Mucosa of descending colon (tissue), 3 donors: ENCODE data around the gene MYO9B. TPM values are rescaled to one million over a fixed set of nuclear protein-coding genes. Genes with fewer than 3 reads are reported as not detected.
"Not testable (repeated sequence)": the region's sequence is repeated elsewhere in the genome, so short reads cannot be mapped to it uniquely, and the experiment has no call there.

Experiments
- ATAC-seq: fragments of 200-7000 bp; cut with Tn5 transposase; one replicate; pipeline ENCODE4 v1.9.1; 2020; ENCODE audit warnings: mild to moderate bottlenecking, moderate library complexity
- DNase-seq, 3 donors: peaks; one replicate each; pipeline ENCODE4 v3.0.0-alpha.2; 2020
- H3K36me3 ChIP-seq: fragments of 200-600 bp; one replicate; pipeline ENCODE4 v1.8.0; 2021; ENCODE audit warnings: low read depth, mild to moderate bottlenecking
- H3K4me1 ChIP-seq: fragments of 200-600 bp; one replicate; pipeline ENCODE4 v1.8.0; 2021; ENCODE audit warnings: low read depth, mild to moderate bottlenecking
- H3K4me3 ChIP-seq: fragments of 200-600 bp; one replicate; pipeline ENCODE4 v1.8.0; 2021; ENCODE audit warnings: mild to moderate bottlenecking
- H3K9me3 ChIP-seq: fragments of 200-600 bp; one replicate; pipeline ENCODE4 v1.8.0; 2021; ENCODE audit warnings: mild to moderate bottlenecking
- intact Hi-C, 2 donors: fragments of 100-400 bp; cut with DNase I in 1 of 2; cut with micrococcal nuclease in 1 of 2; formaldehyde crosslinking; loops; one replicate each; pipeline versions ENCODE4 v1.11.0 to v1.11.1; 2022; cut with DNase I, micrococcal nuclease
- total RNA-seq, 3 donors: library from RNA; stranded (reverse); fragmentation: NEBNext Ultra II Directional in 2 of 3; extraction: Animal tissue kit (Norgen Biotek cat#: 25700) in 2 of 3; gene quantifications; one replicate each; pipeline versions ENCODE4 v1.2.1 to v1.2.4, GENCODE V29; 2021 to 2023
- TF ChIP-seq, protein P1 (sequence below): fragments of 200-600 bp; IDR thresholded peaks from one replicate; pipeline ENCODE4 v1.8.0; 2022; ENCODE audit warnings: antibody characterized with exemption, mild to moderate bottlenecking
- donor health status: DM: no; HTN: no; CAD: no; lungs with moderate emphysema.
- donor health status: DM: no; HTN: no; CAD: no.
- donor health status: DM: no; HTN: yes; CAD: no.

Gene MYO9B
- total RNA-seq, 3 donors from 2014 or later, result 73.7 to 91.8 (median 90.8) TPM

DNA sequence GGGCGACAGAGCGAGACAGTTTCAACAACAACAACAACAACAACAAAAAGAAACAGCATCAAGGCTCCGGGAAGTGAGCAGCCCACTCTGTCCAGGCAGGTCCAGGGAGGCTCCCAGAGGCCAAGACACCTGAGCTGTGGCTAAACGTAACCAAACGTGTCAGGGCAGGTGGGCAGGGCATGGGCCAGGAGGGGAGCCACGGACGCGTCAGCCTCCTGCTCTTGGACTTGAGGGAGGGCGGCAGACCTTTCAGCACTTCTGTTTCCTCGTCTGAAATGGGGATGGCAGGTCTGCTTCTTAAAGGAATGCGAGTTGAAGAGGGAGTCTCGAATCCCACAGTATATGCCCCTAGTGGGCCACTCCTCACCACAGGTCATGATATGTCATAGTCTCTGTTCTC lies 53.8 kb downstream of the MYO9B start:
- TF ChIP-seq, protein P1, sequence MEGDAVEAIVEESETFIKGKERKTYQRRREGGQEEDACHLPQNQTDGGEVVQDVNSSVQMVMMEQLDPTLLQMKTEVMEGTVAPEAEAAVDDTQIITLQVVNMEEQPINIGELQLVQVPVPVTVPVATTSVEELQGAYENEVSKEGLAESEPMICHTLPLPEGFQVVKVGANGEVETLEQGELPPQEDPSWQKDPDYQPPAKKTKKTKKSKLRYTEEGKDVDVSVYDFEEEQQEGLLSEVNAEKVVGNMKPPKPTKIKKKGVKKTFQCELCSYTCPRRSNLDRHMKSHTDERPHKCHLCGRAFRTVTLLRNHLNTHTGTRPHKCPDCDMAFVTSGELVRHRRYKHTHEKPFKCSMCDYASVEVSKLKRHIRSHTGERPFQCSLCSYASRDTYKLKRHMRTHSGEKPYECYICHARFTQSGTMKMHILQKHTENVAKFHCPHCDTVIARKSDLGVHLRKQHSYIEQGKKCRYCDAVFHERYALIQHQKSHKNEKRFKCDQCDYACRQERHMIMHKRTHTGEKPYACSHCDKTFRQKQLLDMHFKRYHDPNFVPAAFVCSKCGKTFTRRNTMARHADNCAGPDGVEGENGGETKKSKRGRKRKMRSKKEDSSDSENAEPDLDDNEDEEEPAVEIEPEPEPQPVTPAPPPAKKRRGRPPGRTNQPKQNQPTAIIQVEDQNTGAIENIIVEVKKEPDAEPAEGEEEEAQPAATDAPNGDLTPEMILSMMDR, result no peak
- ATAC-seq (no peak), DNase-seq (no peak)
- Histone ChIP-seq H3K4me3 (no peak overlapping the region), H3K9me3 (no peaks in the 10 kb centered on the region), H3K36me3 (no peaks in the 10 kb centered on the region), H3K4me1 (no peaks in the 10 kb centered on the region)
- intact Hi-C loops, result no loop called here

DNA sequence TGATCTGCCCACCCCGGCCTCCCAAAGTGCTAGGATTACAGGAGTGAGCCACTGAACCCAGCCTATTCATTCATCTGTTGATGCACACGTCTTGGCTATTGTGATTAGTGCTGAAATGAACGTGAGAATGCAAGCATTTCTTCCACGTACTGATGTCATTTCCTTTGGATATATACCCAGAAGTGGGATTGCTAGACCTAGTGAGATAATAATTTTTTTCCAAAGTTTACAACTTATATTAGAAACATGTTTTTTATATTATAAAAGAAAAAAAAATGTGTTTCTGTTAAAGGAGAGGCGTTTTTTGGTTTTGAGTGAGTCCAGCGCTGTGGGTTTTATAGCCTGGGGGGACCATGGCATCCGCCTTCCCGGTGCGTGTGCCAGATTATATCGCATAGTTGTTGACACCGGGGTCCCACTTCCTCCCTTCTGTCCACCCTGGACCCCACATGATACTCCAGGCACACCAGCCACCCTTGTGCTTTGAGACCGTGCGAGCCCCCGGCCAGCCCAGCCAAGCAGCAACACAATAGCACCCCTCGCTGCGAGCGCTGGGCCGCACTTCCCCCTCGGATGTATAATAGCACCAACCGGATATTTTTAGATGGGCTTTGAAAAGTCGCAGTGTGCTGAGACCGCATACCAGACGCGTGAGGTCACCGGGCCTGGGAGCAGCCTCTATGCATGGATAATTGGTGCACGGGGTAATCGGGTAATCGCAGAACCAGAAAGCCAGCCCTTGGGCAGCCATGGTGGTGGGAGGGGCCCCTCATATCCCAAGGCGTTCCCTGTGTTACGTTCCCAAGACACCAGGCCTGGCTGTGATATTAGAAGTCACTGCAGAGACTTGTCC lies 59.6 kb downstream of the MYO9B start:
- peaks cover 5% of the 10 kb centered on the region for H3K4me1 ChIP-seq

DNA sequence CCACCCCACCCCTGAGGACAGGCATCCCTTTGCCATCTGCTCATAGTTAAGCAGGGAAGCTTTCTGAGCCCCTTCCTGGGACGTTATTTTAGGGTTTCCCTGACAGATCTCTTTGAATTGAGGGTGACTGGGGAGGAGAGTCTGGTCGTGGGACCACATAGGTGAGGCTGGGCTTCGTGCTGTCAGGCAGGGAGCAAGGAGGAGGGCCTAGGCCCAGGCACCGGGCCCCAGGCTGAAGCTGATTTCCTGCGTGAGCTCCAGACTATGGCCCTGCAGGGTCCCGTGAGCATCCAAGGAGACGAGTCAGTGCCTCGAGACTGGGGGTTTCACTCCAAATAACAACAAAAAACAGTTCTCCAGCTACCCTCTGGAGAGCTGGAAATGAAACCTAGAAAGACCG lies 60.4 kb downstream of the MYO9B start:
- H3K4me3 ChIP-seq, result no peak overlapping the region
- H3K9me3 ChIP-seq, result no peaks in the 10 kb centered on the region
- peaks cover 5% of the 10 kb centered on the region for H3K4me1 ChIP-seq
- no peak for DNase-seq
- no peaks in the 10 kb centered on the region for H3K36me3 ChIP-seq
- TF ChIP-seq, protein P1, result no peak
- intact Hi-C loops, result no loop called here
- ATAC-seq, result peak; percentile 14

More for the DNA sequence above, 59.6 kb downstream of the MYO9B start:
- intact Hi-C loops, result no loop called here
- Histone ChIP-seq H3K4me3 (no peak overlapping the region), H3K9me3 (no peaks in the 10 kb centered on the region), H3K36me3 (no peaks in the 10 kb centered on the region)
- peak; percentile 72 to 88 (median 73) for DNase-seq
- TF ChIP-seq, protein P1, result no peak
- ATAC-seq, result peak; percentile 82

DNA sequence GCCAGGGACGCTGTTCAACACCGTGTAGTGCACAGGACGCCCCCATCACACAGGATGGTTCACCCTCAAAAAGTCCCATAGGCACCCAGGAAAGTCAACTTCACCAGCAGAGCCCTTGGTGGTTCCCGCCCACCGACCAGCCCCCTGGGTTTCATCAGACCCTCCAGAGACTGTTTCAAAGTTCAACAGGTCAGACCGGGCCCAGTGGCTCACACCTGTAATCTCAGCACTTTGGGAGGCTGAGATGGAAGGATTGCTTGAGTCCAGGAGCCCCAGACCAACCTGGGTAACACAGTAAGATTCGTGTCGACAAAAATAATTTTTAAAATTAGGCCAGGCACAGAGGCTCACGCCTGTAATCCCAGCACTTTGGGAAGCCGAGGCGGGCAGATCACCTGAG lies 61.0 kb downstream of the MYO9B start:
- H3K4me1 ChIP-seq, result peaks cover 5% of the 10 kb centered on the region
- no peak overlapping the region for H3K4me3 ChIP-seq
- H3K36me3 ChIP-seq, result no peaks in the 10 kb centered on the region
- DNase-seq (no peak), ATAC-seq (no peak)
- H3K9me3 ChIP-seq, result no peaks in the 10 kb centered on the region
- TF ChIP-seq, protein P1, result no peak
- intact Hi-C loops, result no loop called here

DNA sequence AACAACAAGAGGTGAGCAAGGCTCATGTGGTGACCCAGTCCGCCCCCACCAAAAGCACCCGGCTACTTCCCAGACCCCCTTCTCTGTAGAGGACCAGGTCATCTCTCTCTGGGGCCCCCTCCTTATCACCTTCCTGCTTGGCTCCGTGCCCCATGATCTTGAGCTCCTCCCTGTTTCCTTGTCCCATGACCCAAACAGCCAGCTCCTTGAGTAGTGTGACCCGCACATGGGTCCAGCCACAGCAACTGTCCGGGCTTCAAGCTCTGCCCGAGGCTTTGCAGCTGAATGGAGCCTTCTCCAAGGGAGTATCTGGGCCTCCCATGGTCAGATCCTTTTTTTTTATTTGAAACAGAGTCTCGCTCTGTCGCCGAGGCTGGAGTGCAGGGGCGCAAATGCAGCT lies 61.8 kb downstream of the MYO9B start:
- intact Hi-C loops, result no loop called here
- H3K4me1 ChIP-seq, result peaks cover 5% of the 10 kb centered on the region
- H3K4me3 ChIP-seq, result no peak overlapping the region
- H3K9me3 ChIP-seq, result no peaks in the 10 kb centered on the region
- ATAC-seq (no peak), DNase-seq (peak in 1 of 3 donors; percentile 28)
- H3K36me3 ChIP-seq, result no peaks in the 10 kb centered on the region
- TF ChIP-seq, protein P1, result no peak

DNA sequence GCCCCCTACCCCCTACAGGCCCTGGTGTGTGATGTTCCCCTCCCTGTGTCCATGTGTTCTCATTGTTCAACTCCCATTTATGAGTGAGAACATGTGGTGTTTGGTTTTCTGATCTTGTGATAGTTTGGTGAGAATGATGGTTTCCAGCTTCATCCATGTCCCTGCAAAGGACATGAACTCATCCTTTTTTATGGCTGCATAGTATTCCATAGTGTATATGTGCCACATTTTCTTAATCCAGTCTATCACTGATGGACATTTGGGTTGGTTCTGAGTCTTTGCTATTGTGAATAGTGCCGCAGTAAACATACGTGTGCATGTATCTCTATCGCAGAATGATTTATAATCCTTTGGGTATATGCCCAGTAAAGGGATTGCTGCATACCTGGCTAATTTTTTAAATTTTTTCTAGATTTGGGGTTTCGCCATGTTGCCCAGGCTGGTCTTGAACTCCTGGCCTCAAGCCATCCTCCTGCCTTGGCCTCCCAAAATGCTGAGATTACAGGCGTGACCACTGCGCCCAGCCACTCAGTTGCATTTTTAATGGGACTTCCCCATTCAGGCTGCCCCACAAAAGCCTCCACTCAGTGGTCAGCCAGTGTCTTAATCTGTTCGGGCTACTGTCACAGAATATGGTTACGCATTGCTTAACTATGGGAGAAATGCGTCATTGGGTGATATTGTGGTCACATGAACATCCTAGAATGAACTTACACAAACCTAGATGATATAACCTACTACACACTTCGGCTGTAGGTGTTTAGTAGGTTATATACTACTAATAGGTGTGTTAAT lies 62.7 kb downstream of the MYO9B start:
- DNase-seq (peak in 1 of 3 donors; percentile 25), ATAC-seq (peak; percentile 31)
- H3K4me3 ChIP-seq, H3K9me3 ChIP-seq, intact Hi-C loops, H3K36me3 ChIP-seq, H3K4me1 ChIP-seq: not testable (repeated sequence)
